Measurements from ENCODE around the gene GYG2.

GRCh38 chrX:2907295-2907694 lies 78.6 kb downstream of the GYG2 start:
- no peak for TF ChIP-seq CTCF (IDR thresholded peaks at IDR 0.05; ENCODE audit: insufficient read depth, low read length, poor library complexity, severe bottlenecking)
- no peak for TF ChIP-seq EZH2phosphoT487 (conservative IDR thresholded peaks at IDR 0.05; ENCODE audit: low read length)

All from SU-DHL-6 (cell line).